RWPE2 (cell line): ENCODE data around the gene SLC17A9.

Source experiments
- ATAC-seq: fragments of 200-7000 bp; cut with Tn5 transposase; 3 replicates; pipeline ENCODE4 v1.9.1; 2021; ENCODE audit warnings: low read depth
- DNase-seq: peaks from one replicate; pipeline ENCODE4 v3.0.0-alpha.2; 2020; ENCODE audit warnings: low spot score
- H3K27ac ChIP-seq: fragments of 450-650 bp; 2 replicates; pipeline ENCODE4 v1.5.1; 2017; ENCODE audit warnings: mild to moderate bottlenecking; ENCODE audit not compliant: poor library complexity, severe bottlenecking
- H3K27me3 ChIP-seq: fragments of 250-450 bp; sonication (Bioruptor Pico); 2 replicates; pipeline ENCODE4 v1.5.1; 2021; ENCODE audit warnings: mild to moderate bottlenecking, moderate library complexity; ENCODE audit not compliant: insufficient read depth, poor library complexity, severe bottlenecking
- H3K36me3 ChIP-seq: fragments of 250-450 bp; sonication (Bioruptor Pico); 2 replicates; pipeline ENCODE4 v1.5.1; 2020; ENCODE audit warnings: low read depth, mild to moderate bottlenecking, moderate library complexity
- H3K4me1 ChIP-seq: fragments of 250-450 bp; sonication (Bioruptor Pico); 2 replicates; pipeline ENCODE4 v1.5.1; 2021; ENCODE audit warnings: mild to moderate bottlenecking, moderate library complexity; ENCODE audit not compliant: insufficient read depth, poor library complexity, severe bottlenecking
- H3K4me3 ChIP-seq: fragments of 250-450 bp; sonication (Bioruptor Pico); 2 replicates; pipeline ENCODE4 v1.5.1; 2021; ENCODE audit warnings: mild to moderate bottlenecking, moderate library complexity; ENCODE audit not compliant: severe bottlenecking
- H3K9me3 ChIP-seq: fragments of 250-450 bp; sonication (Bioruptor Pico); 2 replicates; pipeline ENCODE4 v1.5.1; 2021; ENCODE audit warnings: mild to moderate bottlenecking, moderate library complexity; ENCODE audit not compliant: severe bottlenecking
- TF ChIP-seq, protein P1 (sequence below): fragments of 450-650 bp; IDR thresholded peaks from one replicate; pipeline ENCODE4 v1.5.1; 2017; ENCODE audit warnings: mild to moderate bottlenecking, moderate library complexity; ENCODE audit not compliant: poor library complexity, severe bottlenecking

SLC17A9 gene

GRCh38 chr20:63016514-63017075, 64.1 kb downstream of the SLC17A9 start:
- Histone ChIP-seq H3K4me3 (no peak overlapping the region), H3K27ac (no peak overlapping the region), H3K9me3 (peaks cover 11% of the 10 kb centered on the region), H3K4me1 (peaks cover 4% of the 10 kb centered on the region), H3K36me3 (no peaks in the 10 kb centered on the region), H3K27me3 (peaks cover 99% of the 10 kb centered on the region)
- ATAC-seq, result no peak
- DNase-seq, result peak; percentile 78
- TF ChIP-seq, protein P1, sequence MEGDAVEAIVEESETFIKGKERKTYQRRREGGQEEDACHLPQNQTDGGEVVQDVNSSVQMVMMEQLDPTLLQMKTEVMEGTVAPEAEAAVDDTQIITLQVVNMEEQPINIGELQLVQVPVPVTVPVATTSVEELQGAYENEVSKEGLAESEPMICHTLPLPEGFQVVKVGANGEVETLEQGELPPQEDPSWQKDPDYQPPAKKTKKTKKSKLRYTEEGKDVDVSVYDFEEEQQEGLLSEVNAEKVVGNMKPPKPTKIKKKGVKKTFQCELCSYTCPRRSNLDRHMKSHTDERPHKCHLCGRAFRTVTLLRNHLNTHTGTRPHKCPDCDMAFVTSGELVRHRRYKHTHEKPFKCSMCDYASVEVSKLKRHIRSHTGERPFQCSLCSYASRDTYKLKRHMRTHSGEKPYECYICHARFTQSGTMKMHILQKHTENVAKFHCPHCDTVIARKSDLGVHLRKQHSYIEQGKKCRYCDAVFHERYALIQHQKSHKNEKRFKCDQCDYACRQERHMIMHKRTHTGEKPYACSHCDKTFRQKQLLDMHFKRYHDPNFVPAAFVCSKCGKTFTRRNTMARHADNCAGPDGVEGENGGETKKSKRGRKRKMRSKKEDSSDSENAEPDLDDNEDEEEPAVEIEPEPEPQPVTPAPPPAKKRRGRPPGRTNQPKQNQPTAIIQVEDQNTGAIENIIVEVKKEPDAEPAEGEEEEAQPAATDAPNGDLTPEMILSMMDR, result no peak

GRCh38 chr20:63017076-63017825, 64.7 kb downstream of the SLC17A9 start:
- H3K36me3 ChIP-seq, result no peaks in the 10 kb centered on the region
- TF ChIP-seq, protein P1, result no peak
- H3K9me3 ChIP-seq, result peaks cover 11% of the 10 kb centered on the region
- no peak for ATAC-seq
- no peak overlapping the region for H3K27ac ChIP-seq
- peaks cover 99% of the 10 kb centered on the region for H3K27me3 ChIP-seq
- H3K4me3 ChIP-seq, result no peak overlapping the region
- peak; percentile 83 for DNase-seq
- H3K4me1 ChIP-seq, result peaks cover 4% of the 10 kb centered on the region

- H3K27me3 ChIP-seq, result peaks cover 99% of the 10 kb centered on the region
- DNase-seq, result peak; percentile 83
- peaks cover 8% of the 10 kb centered on the region for H3K9me3 ChIP-seq
Observed at GRCh38 chr20:63017826-63018411, 65.4 kb downstream of the SLC17A9 start.

More at GRCh38 chr20:63017826-63018411, 65.4 kb downstream of the SLC17A9 start:
- H3K4me3 ChIP-seq, result no peak overlapping the region
- no peak overlapping the region for H3K27ac ChIP-seq
- TF ChIP-seq, protein P1, result no peak
- H3K36me3 ChIP-seq, result no peaks in the 10 kb centered on the region
- peak; percentile 5; the same call in 2 of the 3 replicates for ATAC-seq
- H3K4me1 ChIP-seq, result peaks cover 4% of the 10 kb centered on the region
